HFF-Myc (cell line): ENCODE measurements around the gene CCDC57.

ENCODE experiments used
- DNase-seq: peaks from one replicate; pipeline ENCODE4 v3.0.0-alpha.2; 2011; ENCODE audit warnings: low read depth; ENCODE audit errors: extremely low read depth
- H3K4me3 ChIP-seq: replicated peaks from 2 replicates; pipeline ENCODE4 v1.5.1; 2011; ENCODE audit warnings: low read depth, mild to moderate bottlenecking, control low read depth, low read length
- TF ChIP-seq, protein P1 (sequence below): IDR thresholded peaks from 2 replicates; pipeline ENCODE4 v1.5.1; 2012; ENCODE audit warnings: mild to moderate bottlenecking, low read depth, low read length, control low read depth; ENCODE audit errors: missing control alignments

The CCDC57 gene

DNA sequence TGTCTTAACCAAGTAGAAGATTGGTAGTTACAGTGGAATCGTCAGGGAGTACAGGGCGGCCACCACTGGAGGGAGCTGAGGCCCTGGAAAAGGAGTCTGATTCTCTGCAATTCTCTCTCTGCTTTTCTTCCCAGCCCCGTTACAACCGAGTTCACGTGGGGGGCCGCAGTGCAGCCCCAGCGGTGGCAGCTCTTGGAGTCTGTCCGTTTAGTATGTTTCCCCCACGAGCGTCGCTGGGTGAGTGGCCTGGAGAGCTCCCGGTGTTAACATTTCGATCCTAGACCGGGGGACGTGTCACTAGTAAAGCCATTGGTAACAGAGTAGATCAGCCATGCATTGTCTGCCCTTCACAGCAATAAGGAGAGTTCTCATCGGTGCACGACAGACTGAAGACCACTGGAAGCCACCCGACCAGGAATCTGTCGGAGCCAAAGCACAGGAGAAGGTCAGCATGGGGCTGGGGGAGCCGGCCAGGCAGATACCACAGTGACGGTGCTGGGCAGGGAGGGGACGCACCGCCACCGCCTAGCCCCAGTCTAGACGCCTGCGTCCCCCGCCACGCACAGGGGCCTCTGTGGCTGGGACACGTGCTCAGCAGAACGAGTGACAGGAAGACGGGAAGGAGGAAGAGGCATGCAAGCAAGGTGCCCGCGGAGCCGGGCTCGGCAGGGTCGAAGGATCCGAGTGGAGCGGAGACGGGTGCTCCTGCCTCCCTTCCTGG is 31.9 kb upstream of the CCDC57 start:
- no peak overlapping the region for H3K4me3 ChIP-seq
- no peak for DNase-seq
- TF ChIP-seq, protein P1, sequence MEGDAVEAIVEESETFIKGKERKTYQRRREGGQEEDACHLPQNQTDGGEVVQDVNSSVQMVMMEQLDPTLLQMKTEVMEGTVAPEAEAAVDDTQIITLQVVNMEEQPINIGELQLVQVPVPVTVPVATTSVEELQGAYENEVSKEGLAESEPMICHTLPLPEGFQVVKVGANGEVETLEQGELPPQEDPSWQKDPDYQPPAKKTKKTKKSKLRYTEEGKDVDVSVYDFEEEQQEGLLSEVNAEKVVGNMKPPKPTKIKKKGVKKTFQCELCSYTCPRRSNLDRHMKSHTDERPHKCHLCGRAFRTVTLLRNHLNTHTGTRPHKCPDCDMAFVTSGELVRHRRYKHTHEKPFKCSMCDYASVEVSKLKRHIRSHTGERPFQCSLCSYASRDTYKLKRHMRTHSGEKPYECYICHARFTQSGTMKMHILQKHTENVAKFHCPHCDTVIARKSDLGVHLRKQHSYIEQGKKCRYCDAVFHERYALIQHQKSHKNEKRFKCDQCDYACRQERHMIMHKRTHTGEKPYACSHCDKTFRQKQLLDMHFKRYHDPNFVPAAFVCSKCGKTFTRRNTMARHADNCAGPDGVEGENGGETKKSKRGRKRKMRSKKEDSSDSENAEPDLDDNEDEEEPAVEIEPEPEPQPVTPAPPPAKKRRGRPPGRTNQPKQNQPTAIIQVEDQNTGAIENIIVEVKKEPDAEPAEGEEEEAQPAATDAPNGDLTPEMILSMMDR: peak; percentile 30

DNA sequence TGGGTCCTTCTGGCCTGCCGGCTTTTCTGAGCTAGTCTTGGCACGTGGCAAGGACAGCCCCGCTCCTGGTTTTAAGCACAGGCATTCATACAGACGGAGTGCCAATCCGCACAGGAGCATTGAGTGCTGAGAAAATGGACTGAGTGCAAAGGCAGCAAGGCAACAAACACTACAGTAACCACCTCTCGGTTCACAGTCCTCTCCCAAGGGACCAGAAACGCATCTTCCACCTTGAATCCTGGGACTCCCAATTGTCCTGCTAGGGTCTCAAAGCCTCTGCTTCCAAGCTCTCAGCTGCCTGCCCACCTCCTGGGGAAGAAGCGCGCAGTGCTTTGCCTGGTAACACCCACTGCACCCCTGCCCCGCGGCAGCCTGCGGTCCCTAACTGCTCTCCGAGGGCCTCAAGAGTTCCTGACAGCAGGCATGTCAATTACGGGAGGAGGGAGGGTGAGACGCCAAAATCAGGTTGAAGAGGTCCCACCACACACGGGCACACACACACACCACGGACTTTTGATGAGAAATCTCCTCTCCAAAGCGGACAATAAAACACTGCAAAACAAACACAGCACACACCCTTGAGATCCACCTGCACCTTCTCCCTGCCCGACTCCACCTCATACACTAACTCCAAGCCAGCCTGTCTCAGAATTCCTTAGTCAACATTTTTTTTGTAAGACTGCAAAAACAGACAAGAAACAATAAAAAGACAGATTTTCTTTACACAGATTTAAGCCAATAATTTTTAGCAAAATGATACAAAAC is 31.2 kb upstream of the CCDC57 start:
- TF ChIP-seq, protein P1: no peak
- H3K4me3 ChIP-seq: no peak overlapping the region
- no peak for DNase-seq

DNA sequence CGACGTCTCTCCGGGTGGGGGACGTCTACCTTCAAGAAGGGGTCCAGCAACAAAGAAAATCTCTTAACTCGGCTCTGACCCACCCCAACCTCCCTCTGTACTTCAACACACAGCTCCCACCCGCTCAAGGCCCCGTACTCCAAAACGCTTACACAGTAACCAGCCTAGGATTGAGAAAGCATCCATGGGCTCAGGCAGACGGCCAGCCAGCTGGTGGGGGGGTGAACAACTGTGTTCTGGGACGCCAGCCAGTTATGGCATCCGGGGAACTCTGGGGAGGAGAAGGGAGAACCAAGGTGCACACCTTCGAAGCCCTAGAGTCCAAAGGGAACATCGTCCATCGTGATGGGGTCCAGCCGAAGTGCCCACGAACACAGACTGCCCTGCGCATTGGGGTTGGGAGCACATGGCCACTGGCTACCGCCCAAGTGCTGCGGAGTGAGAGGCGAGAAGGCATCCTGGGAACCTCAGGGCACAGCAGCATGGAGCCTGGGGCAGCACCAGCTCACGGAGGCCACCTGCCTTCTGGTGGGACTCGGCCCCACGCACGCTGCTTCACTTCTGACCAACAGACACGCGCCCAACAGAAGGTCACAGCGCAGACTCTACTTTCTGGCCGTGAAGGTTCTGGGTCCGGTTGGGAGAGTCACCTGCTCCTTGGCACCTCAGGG is 30.5 kb upstream of the CCDC57 start:
- TF ChIP-seq, protein P1: no peak
- DNase-seq: no peak
- H3K4me3 ChIP-seq: no peak overlapping the region

DNA sequence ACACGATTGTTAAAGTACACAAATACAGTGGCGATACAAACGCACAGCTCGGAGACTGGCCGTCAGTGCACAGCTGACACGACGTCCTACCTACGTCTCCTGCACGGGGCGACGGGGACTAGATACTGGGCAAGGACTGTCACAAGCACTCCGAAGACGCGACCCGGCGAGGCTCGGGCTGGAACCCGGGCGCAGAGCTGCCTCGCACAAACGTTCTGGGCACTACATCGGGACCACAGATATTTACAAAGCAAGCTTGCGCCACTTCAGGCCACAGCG is 30.0 kb upstream of the CCDC57 start:
- TF ChIP-seq, protein P1: no peak
- H3K4me3 ChIP-seq: no peak overlapping the region
- DNase-seq: no peak

DNA sequence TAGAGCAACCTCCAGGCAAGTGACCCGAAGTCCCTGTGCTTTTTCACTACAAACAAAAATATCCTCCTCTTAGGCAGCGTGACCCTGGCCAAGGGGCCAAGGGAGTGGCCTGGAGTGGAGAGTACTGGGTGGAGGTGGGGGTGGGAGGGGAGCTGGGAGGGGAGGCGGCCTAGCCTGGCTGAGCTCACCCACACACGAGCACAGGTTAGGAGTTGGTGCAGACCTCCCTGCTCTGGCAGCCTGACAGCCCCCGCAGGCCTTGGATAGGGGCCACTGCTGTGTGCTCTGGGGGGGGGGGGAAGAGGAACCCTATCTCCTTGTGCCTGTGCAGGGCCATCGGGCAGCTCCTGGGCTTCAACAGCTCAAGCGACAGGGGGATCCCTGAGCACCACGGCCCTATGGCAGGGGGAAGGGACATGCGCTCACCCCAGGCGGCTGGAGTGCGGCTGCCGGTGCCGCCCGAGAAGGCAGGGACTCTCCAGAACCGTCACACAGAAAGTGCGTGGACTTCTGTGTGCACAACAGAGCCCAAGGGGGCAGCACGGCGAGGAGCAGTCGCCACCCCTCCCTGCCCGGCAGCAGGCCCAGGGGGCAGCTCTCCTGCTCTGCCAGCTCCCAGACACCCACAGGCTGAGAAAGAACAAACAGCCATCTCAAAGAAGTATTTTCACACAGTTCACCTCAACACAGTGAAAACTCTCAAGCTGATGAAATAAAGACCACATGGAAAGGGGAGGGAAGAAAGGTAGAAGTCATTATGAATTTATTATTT is 29.5 kb upstream of the CCDC57 start:
- H3K4me3 ChIP-seq: no peak overlapping the region
- TF ChIP-seq, protein P1: no peak
- DNase-seq: no peak

DNA sequence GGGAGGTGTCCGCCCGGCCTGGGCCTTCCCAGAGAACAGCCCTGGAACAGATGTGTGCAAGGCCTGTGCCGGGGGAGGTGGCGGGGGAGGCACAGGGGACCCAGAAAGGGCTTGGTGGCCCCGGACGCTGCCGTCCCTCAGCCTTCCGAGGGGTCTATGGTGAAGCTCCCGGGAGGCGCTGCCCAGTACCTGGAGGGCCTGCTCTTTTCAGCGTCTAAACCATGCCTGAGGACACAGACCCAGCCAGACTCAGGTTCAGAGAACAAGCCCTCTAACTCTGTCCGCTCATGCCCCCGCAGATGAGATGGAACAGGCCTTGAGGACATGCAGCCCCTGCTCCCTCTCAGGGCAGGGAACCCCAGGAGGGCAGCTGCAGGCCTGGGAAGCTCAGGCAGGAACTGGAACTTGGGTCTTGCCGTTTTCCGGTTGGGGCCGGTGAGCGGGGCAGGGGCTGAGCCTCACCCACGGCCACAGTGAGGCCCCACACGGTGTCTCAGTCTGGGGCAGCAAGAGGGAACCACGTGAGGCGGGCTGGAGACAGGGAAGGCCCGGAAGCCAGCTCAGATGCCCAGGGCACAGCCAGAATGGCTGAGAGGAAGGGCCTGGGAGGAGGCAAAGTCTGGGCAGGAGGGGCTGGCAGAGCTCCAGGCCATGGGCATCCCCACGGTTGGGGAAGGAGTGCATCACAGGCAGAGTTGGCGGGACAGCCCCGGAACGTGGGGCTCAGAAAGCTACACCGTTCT is 28.7 kb upstream of the CCDC57 start:
- DNase-seq: no peak
- H3K4me3 ChIP-seq: no peak overlapping the region
- TF ChIP-seq, protein P1: no peak
